Left ventricle myocardium inferior (tissue), 1 donor: ENCODE data around the gene KRT3. TPM values are rescaled to one million over a fixed set of nuclear protein-coding genes. Genes with fewer than 3 reads are reported as not detected.
"Not testable (repeated sequence)": the region's sequence is repeated elsewhere in the genome, so short reads cannot be mapped to it uniquely, and the experiment has no call there.

Source experiments
- DNase-seq: peaks from one replicate; pipeline ENCODE4 v3.0.0-alpha.2; 2020
- H3K27ac ChIP-seq: fragments of 200-600 bp; replicated peaks from 2 replicates; pipeline ENCODE4 v1.8.0; 2021
- H3K27me3 ChIP-seq: fragments of 200-600 bp; 2 replicates; pipeline ENCODE4 v1.8.0; 2021; ENCODE audit warnings: low read depth
- H3K36me3 ChIP-seq: fragments of 200-600 bp; 2 replicates; pipeline ENCODE4 v1.8.0; 2021
- H3K4me1 ChIP-seq: fragments of 200-600 bp; 2 replicates; pipeline ENCODE4 v1.8.0; 2021
- H3K4me3 ChIP-seq: fragments of 200-600 bp; 2 replicates; pipeline ENCODE4 v1.8.0; 2021; ENCODE audit warnings: mild to moderate bottlenecking, moderate library complexity
- H3K9me3 ChIP-seq: fragments of 200-600 bp; replicated peaks from 2 replicates; pipeline ENCODE4 v1.8.0; 2021
- intact Hi-C: fragments of 100-400 bp; cut with micrococcal nuclease; formaldehyde crosslinking; loops from one replicate; pipeline ENCODE4 v1.11.0; 2022
- total RNA-seq: library from RNA; stranded (reverse); fragmentation: NEBNext Ultra II Directional; extraction: Animal tissue kit (Norgen Biotek cat#: 25700); gene quantifications from one replicate; pipeline ENCODE4 v1.2.1, GENCODE V29; 2021
- TF ChIP-seq, protein P1 (sequence below): fragments of 200-600 bp; IDR thresholded peaks from 2 replicates; pipeline ENCODE4 v1.8.0; 2021; ENCODE audit warnings: antibody characterized with exemption, mild to moderate bottlenecking, borderline replicate concordance
- donor health status: DM: no; HTN: yes; CAD: no; lungs with severe emphysema.

The KRT3 gene
- total RNA-seq, 1 donor from 2014 or later = not detected

- intact Hi-C loops = no loop called here
- H3K4me3 ChIP-seq = no peak overlapping the region
- TF ChIP-seq, protein P1, sequence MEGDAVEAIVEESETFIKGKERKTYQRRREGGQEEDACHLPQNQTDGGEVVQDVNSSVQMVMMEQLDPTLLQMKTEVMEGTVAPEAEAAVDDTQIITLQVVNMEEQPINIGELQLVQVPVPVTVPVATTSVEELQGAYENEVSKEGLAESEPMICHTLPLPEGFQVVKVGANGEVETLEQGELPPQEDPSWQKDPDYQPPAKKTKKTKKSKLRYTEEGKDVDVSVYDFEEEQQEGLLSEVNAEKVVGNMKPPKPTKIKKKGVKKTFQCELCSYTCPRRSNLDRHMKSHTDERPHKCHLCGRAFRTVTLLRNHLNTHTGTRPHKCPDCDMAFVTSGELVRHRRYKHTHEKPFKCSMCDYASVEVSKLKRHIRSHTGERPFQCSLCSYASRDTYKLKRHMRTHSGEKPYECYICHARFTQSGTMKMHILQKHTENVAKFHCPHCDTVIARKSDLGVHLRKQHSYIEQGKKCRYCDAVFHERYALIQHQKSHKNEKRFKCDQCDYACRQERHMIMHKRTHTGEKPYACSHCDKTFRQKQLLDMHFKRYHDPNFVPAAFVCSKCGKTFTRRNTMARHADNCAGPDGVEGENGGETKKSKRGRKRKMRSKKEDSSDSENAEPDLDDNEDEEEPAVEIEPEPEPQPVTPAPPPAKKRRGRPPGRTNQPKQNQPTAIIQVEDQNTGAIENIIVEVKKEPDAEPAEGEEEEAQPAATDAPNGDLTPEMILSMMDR = no peak
These were observed 34.1 kb downstream of the KRT3 start for GRCh38 chr12:52761802-52762201.

GRCh38 chr12:52761218-52761617 is 34.7 kb downstream of the KRT3 start:
- not testable (repeated sequence) for H3K4me1 ChIP-seq

More at GRCh38 chr12:52761802-52762201, 34.1 kb downstream of the KRT3 start:
- DNase-seq = no peak
- H3K27ac ChIP-seq = no peak overlapping the region
- no peaks in the 10 kb centered on the region for H3K36me3 ChIP-seq
- H3K27me3 ChIP-seq = peaks cover 44% of the 10 kb centered on the region
- no peaks in the 10 kb centered on the region for H3K4me1 ChIP-seq
- peaks cover 34% of the 10 kb centered on the region for H3K9me3 ChIP-seq

GRCh38 chr12:52760623-52761022 is 35.3 kb downstream of the KRT3 start:
- Histone ChIP-seq H3K27ac (no peak overlapping the region), H3K4me3 (no peak overlapping the region), H3K9me3 (peaks cover 34% of the 10 kb centered on the region), H3K4me1 (no peaks in the 10 kb centered on the region), H3K36me3 (no peaks in the 10 kb centered on the region), H3K27me3 (peaks cover 48% of the 10 kb centered on the region)
- intact Hi-C loops = no loop called here
- no peak for DNase-seq
- TF ChIP-seq, protein P1 = no peak

More at GRCh38 chr12:52761218-52761617, 34.7 kb downstream of the KRT3 start:
- H3K27ac ChIP-seq, H3K4me3 ChIP-seq, H3K36me3 ChIP-seq, DNase-seq, intact Hi-C loops: not testable (repeated sequence)
- Histone ChIP-seq H3K9me3 (peaks cover 34% of the 10 kb centered on the region), H3K27me3 (peaks cover 48% of the 10 kb centered on the region)

DNA sequence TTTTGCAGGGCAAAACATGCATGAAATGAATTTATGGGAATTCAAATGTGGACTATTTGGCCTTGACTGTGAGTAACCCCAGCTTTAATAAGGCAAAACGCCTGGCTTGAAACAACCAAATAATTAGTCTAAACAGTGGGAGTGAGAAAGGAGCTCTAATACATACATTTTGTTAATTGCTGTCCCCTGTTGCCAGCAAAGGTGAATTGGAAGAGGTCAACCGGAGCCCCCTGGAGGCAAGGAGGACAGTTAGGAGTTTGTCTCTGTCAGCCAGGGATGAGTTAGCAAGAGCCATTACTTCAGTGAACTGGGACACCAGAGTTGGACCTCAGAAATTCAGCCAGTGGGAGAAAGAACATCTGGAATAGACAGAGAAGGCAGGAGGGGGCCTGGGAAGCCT is 36.2 kb downstream of the KRT3 start:
- Histone ChIP-seq H3K4me3 (no peak overlapping the region), H3K27me3 (peaks cover 57% of the 10 kb centered on the region), H3K36me3 (no peaks in the 10 kb centered on the region), H3K27ac (no peak overlapping the region), H3K4me1 (no peaks in the 10 kb centered on the region), H3K9me3 (peaks cover 34% of the 10 kb centered on the region)
- no peak for DNase-seq
- intact Hi-C loops = no loop called here
- TF ChIP-seq, protein P1 = no peak

GRCh38 chr12:52759218-52759617 is 36.7 kb downstream of the KRT3 start:
- peaks cover 62% of the 10 kb centered on the region for H3K27me3 ChIP-seq
- H3K9me3 ChIP-seq = peaks cover 34% of the 10 kb centered on the region
- TF ChIP-seq, protein P1 = no peak
- H3K4me1 ChIP-seq = no peaks in the 10 kb centered on the region
- intact Hi-C loops = no loop called here
- H3K36me3 ChIP-seq = no peaks in the 10 kb centered on the region
- H3K4me3 ChIP-seq = no peak overlapping the region
- no peak overlapping the region for H3K27ac ChIP-seq
- DNase-seq = no peak

DNA sequence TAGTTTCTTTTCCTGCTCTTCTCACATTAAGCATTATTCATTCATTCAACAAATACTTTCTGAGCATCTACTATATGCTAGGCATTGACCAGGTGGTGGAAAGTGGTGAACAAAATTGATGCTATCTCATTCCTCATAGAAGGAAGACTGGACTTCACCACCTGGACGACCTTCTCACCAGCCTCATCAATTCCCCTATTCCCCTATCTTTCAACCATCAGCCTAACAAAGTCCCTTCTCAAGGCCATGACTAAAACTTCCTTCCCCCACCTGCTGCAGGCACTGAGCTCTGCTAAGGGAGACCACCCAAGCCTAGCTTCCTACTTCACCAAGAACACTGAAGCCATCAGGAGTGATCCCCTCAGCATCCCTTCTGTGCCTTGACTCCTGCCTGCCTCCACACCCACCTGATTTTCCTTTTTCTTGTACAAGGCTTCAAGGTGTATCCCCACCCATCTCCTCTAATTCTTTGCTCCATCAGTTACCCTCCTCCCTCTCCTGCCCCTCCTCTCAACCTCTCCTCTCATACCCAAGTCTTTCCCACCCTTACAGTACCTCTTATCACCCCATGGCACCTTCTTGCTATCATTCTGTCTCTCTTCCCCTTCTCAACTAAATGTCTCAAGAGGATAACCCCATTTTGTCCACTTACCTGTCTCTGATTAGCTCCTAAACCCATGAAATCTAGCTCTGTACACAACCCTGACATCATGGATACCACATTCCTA is 38.3 kb downstream of the KRT3 start:
- no peaks in the 10 kb centered on the region for H3K36me3 ChIP-seq
- H3K27ac ChIP-seq = no peak overlapping the region
- no peak for DNase-seq
- no peak overlapping the region for H3K4me3 ChIP-seq
- intact Hi-C loops = no loop called here
- no peaks in the 10 kb centered on the region for H3K4me1 ChIP-seq
- H3K9me3 ChIP-seq = peaks cover 31% of the 10 kb centered on the region
- TF ChIP-seq, protein P1 = no peak
- peaks cover 78% of the 10 kb centered on the region for H3K27me3 ChIP-seq
